ENCODE measurements around the gene NCBP3.

Gene NCBP3

DNA sequence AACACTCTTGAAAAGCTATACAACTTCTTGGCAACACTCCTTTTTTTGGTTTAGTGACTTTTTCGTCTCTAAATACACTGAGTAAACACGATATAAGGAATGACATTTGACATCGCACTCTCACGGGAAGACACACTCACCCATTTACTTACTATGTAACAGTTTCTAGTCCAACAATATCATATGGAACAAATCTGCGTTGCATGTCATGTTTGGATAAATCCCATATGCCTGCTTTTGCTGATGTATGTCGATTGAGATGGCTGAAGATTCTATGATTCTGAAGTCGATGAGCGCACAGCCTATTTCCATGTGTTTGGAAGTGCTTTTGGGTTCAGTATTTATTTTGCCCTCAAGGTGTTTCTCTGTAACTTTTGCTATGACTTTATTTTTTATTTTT lies 63.3 kb downstream of the NCBP3 start:
- no peaks in the 10 kb centered on the region for H3K9me3 Mint-ChIP-seq
- DNase-seq (no peak), ATAC-seq (no peak)
- no peak overlapping the region for H3K27ac Mint-ChIP-seq
- H3K27me3 Mint-ChIP-seq, result peaks cover 9% of the 10 kb centered on the region
- no peak overlapping the region for H3K4me3 Mint-ChIP-seq
- peaks cover 8% of the 10 kb centered on the region for H3K4me1 Mint-ChIP-seq
- no peaks in the 10 kb centered on the region for H3K36me3 Mint-ChIP-seq (ENCODE audit: low read depth)

- H3K36me3 Mint-ChIP-seq (ENCODE audit: low read depth), result no peaks in the 10 kb centered on the region
- DNase-seq, result no peak
- no peak overlapping the region for H3K27ac Mint-ChIP-seq
- H3K27me3 Mint-ChIP-seq, result peaks cover 9% of the 10 kb centered on the region
- no peaks in the 10 kb centered on the region for H3K9me3 Mint-ChIP-seq
- no peak overlapping the region for H3K4me3 Mint-ChIP-seq
- no peak for ATAC-seq
- peaks cover 2% of the 10 kb centered on the region for H3K4me1 Mint-ChIP-seq
Observed at GRCh38 chr17:3780986-3781385, 65.1 kb downstream of the NCBP3 start.

- H3K4me3 Mint-ChIP-seq, result no peak overlapping the region
- H3K9me3 Mint-ChIP-seq, result no peaks in the 10 kb centered on the region
- no peak overlapping the region for H3K27ac Mint-ChIP-seq
- DNase-seq, result no peak
- ATAC-seq, result no peak
- peaks cover 3% of the 10 kb centered on the region for H3K27me3 Mint-ChIP-seq
- no peaks in the 10 kb centered on the region for H3K4me1 Mint-ChIP-seq
- no peaks in the 10 kb centered on the region for H3K36me3 Mint-ChIP-seq (ENCODE audit: low read depth)
Observed at GRCh38 chr17:3777366-3778120, 68.5 kb downstream of the NCBP3 start.

DNA sequence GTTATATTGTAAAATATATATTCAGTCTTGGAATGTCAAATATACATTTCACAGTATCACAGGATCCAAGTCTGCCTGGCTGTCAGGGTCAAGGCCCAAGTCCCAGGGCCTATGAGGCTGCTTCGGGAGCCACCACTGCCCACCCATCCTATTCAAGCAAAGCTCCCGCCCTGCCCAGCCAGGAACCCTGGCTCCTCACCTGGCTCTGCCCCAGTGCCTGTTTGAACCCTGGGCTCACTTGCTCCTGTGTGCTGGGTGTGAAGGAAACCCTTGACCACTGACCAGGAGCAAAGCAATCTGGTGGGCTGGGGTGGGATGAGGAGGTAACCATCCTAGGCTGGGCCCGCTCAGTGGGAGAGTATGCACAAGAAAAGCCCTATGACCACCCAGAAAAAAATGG lies 72.1 kb downstream of the NCBP3 start:
- H3K4me1 Mint-ChIP-seq, result peaks cover 31% of the 10 kb centered on the region
- H3K9me3 Mint-ChIP-seq, result no peaks in the 10 kb centered on the region
- H3K36me3 Mint-ChIP-seq (ENCODE audit: low read depth), result no peaks in the 10 kb centered on the region
- no peak overlapping the region for H3K4me3 Mint-ChIP-seq
- no peak for ATAC-seq
- H3K27ac Mint-ChIP-seq, result no peak overlapping the region
- DNase-seq, result no peak
- peaks cover 10% of the 10 kb centered on the region for H3K27me3 Mint-ChIP-seq

- no peak for ATAC-seq
- no peak for DNase-seq
- Mint-ChIP-seq H3K4me1 (peaks cover 35% of the 10 kb centered on the region), H3K9me3 (no peaks in the 10 kb centered on the region), H3K27ac (no peak overlapping the region), H3K27me3 (peaks cover 13% of the 10 kb centered on the region), H3K36me3 (ENCODE audit: low read depth) (peaks cover under 1% of the 10 kb centered on the region), H3K4me3 (no peak overlapping the region)
Observed at GRCh38 chr17:3773511-3773910, 72.5 kb downstream of the NCBP3 start.

DNA sequence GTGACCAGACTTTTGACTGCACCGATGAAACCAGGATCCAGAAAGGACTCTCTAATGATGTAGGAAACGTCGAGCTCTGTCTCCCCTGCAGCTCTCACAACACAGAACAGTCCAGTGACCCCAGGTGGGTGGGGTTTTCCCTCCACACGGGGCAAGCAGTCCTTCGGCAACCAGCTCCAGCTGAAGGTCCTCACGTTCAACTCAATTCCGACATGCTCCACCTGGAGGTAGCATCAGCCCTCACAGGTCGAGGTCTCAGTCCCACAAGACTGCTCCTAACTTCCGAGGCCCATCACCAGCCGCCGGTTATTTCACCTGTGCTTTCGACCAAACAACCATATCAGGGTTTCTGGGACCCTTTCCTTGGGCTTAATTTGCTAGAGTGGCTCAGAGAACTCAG lies 73.3 kb downstream of the NCBP3 start:
- Mint-ChIP-seq H3K9me3 (no peaks in the 10 kb centered on the region), H3K27ac (no peak overlapping the region), H3K4me1 (peaks cover 41% of the 10 kb centered on the region), H3K4me3 (no peak overlapping the region), H3K27me3 (peaks cover 16% of the 10 kb centered on the region), H3K36me3 (ENCODE audit: low read depth) (peaks cover 2% of the 10 kb centered on the region)
- ATAC-seq (no peak), DNase-seq (no peak)

DNA sequence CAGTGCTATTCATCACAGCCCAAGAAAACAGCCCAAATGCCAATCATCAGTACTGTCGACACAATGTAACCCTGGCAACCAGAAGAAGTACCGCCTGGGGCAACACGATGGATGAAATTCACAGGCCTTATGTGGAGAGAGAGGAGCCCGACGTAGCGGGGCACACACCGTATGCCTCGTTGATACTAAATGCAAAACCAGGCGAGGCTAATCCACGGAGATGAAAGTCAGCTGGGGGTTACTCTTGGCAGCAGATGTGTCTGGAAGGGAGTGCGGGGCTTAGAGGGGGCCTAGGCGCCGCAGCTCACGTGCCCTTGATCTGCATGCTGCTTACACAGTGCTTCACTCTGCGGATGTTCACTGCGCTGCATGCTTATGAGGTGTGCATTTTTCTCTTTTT lies 74.9 kb downstream of the NCBP3 start:
- Mint-ChIP-seq H3K9me3 (no peaks in the 10 kb centered on the region), H3K27ac (no peak overlapping the region), H3K4me3 (no peak overlapping the region), H3K4me1 (peaks cover 53% of the 10 kb centered on the region), H3K27me3 (peaks cover 20% of the 10 kb centered on the region), H3K36me3 (ENCODE audit: low read depth) (peaks cover 2% of the 10 kb centered on the region)
- no peak for DNase-seq
- peak; percentile 58 for ATAC-seq

DNA sequence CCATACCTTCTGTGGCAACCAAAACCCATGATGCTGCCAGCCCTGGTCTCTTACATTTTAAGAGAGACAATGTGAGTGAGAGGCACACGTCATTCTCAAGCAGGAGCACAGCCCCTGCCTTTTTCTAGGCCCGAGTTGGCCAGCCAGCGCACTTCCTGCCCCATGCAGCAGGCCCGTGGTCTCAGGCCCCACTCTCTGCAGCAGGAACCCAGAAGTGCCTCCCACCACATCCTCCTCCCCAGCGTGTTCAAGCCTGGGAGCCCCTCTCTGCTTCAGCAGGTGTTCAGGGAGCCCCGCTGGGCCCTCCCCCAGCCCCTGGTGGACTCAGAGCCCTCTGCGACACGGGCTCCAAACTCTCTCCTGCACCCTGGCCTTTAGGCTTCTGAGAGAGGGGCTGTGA lies 75.6 kb downstream of the NCBP3 start:
- Mint-ChIP-seq H3K9me3 (no peaks in the 10 kb centered on the region), H3K36me3 (ENCODE audit: low read depth) (peaks cover 2% of the 10 kb centered on the region), H3K4me1 (peaks cover 60% of the 10 kb centered on the region), H3K27ac (no peak overlapping the region), H3K27me3 (peaks cover 21% of the 10 kb centered on the region), H3K4me3 (no peak overlapping the region)
- peak; percentile 46 for DNase-seq
- ATAC-seq, result peak; percentile 26

DNA sequence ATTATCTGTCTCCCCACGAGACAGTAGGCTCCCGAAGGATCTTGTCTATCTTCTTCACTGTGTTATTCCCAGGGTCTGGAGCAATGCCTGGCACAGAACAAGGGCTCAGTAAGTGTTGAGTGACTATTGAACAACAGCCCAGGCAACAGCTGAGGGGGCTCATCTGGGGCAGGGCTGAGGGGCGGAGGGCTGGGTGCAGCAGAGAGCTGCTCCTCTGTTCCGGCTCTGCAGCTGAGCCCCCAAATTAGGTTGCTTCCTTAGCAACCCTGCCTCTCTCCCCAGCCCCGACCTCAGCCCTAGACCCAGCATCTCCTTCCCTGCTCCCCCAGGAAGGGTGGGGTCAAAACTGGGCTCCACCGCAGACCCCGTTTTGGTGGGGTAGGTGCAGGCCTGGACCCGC lies 77.3 kb downstream of the NCBP3 start:
- DNase-seq (no peak), ATAC-seq (no peak)
- Mint-ChIP-seq H3K27ac (no peak overlapping the region), H3K36me3 (ENCODE audit: low read depth) (peaks cover 2% of the 10 kb centered on the region), H3K9me3 (no peaks in the 10 kb centered on the region), H3K27me3 (peaks cover 25% of the 10 kb centered on the region), H3K4me1 (peaks cover 77% of the 10 kb centered on the region), H3K4me3 (no peak overlapping the region)

DNA sequence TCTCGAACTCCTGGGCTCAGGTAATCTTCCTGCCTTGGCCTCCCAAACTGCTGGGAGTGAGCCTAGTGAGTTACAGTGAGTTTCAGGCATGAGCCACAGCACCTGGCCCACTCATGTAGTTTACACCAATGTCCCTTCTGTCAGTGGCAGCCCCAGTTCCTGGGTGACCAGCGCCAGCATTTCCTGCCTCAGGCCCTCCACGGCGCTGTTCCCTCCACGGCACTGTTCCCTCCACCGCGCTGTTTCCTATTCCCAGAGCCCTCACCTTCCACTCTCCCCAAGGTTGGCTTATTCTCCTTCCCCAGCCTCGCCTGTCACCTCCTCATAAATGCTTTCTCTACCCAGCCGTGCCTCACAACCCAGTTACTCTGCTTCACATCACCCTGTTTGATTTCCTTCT lies 77.7 kb downstream of the NCBP3 start:
- DNase-seq (no peak), ATAC-seq (no peak)
- Mint-ChIP-seq H3K27me3 (peaks cover 25% of the 10 kb centered on the region), H3K4me3 (no peak overlapping the region), H3K36me3 (ENCODE audit: low read depth) (peaks cover 2% of the 10 kb centered on the region), H3K4me1 (peaks cover 81% of the 10 kb centered on the region), H3K9me3 (no peaks in the 10 kb centered on the region), H3K27ac (no peak overlapping the region)

- H3K4me3 Mint-ChIP-seq, result no peak overlapping the region
- H3K4me1 Mint-ChIP-seq, result peaks cover 89% of the 10 kb centered on the region
- H3K9me3 Mint-ChIP-seq, result no peaks in the 10 kb centered on the region
- ATAC-seq (no peak), DNase-seq (no peak)
- peaks cover 2% of the 10 kb centered on the region for H3K36me3 Mint-ChIP-seq (ENCODE audit: low read depth)
- no peak overlapping the region for H3K27ac Mint-ChIP-seq
- H3K27me3 Mint-ChIP-seq, result peaks cover 19% of the 10 kb centered on the region
Observed at GRCh38 chr17:3766779-3767178, 79.3 kb downstream of the NCBP3 start.

DNA sequence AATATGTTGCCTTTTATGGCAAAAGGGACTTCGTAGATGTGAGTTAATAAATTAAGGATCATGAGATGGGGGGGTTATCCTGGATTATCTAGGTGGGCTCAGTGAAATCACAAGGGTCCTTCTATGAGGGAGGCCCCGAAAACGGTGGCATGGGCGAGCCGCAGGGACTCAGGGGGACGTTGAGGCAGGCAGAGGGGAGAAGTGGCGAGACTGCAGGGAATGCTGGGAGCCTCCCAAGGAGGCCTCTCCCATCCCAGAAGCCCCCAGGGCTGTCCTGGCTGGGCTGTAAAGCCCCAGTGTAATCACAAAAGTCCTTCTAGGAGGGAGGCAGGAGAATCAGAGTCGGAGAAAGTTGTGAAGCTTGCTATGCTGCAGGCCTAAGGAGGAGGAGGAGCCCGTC lies 80.1 kb downstream of the NCBP3 start:
- Mint-ChIP-seq H3K9me3 (no peaks in the 10 kb centered on the region), H3K27ac (peak overlapping the region; percentile 76), H3K4me3 (no peak overlapping the region), H3K27me3 (peaks cover 21% of the 10 kb centered on the region), H3K4me1 (peaks cover 81% of the 10 kb centered on the region), H3K36me3 (ENCODE audit: low read depth) (peaks cover 2% of the 10 kb centered on the region)
- ATAC-seq, result no peak
- no peak for DNase-seq

DNA sequence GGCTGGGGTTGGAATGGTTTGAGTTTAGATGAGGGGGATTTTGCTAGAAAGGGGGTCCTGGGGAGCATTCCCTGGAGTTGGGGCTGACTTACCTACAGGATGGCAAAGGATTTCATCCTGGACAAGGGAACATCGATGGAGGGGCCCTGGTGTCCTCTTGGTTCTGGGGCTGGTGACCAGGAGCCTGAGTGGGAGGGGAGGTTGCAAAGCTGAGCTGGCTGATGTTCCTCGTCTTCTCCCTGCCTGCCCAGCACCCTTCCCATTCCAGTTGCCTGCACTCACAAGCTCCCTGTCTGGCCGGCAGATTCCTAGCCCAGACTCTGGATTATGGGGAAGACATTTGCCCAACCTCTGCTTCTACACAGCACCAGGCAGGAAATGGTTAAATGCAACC lies 82.3 kb downstream of the NCBP3 start:
- H3K9me3 Mint-ChIP-seq, result peaks cover 11% of the 10 kb centered on the region
- no peak for ATAC-seq
- peaks cover 62% of the 10 kb centered on the region for H3K4me1 Mint-ChIP-seq
- H3K27ac Mint-ChIP-seq, result peak overlapping the region; percentile 76
- H3K36me3 Mint-ChIP-seq (ENCODE audit: low read depth), result peaks cover 15% of the 10 kb centered on the region
- H3K27me3 Mint-ChIP-seq, result peaks cover 22% of the 10 kb centered on the region
- no peak for DNase-seq
- H3K4me3 Mint-ChIP-seq, result peak overlapping the region; percentile 60

DNA sequence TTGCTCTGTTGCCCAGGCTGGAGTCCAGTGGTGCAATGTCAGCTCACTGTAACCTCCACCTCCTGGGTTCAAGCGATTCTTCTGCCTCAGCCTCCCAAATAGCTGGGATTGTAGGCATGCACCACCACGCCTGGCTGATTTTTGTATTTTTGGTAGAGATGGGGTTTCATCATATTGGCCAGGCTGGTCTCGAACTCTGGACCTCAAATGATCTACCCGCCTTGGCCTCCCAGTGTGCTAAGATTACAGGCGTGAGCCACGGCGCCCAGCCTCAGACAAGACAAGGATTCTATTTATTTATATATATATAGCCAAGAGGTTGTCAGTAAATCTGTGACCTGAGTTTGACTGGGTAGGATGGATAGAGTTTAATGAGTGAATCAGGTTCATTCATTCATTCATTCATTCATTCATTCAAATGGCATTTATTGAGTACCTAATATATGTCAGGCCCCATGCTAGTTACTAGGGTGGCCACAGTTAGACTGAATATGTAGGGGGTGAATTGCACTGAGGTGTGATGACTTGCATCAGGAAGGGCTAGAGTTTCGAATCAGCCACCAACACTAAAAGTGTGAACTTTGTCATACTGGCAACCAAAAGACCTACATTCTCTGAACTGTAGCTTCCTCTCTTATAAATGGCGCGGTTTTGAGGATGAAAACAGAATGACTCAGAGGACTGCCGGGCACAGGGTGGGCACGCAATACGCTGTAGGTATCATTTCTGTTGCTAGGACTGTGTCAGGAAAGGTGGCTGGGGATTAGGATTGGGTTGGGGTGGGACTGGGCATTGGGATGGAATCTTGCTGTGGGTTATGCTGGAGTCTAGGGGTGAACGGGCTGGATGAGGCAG lies 82.9 kb downstream of the NCBP3 start:
- Mint-ChIP-seq H3K36me3 (ENCODE audit: low read depth) (peaks cover 13% of the 10 kb centered on the region), H3K27me3 (peaks cover 17% of the 10 kb centered on the region), H3K4me1 (peaks cover 55% of the 10 kb centered on the region), H3K4me3 (peak overlapping the region; percentile 60), H3K27ac (peak overlapping the region; percentile 76), H3K9me3 (peaks cover 11% of the 10 kb centered on the region)
- DNase-seq (peak; percentile 56), ATAC-seq (peak; percentile 73)

- peaks cover 13% of the 10 kb centered on the region for H3K36me3 Mint-ChIP-seq (ENCODE audit: low read depth)
- H3K9me3 Mint-ChIP-seq, result peaks cover 11% of the 10 kb centered on the region
- no peak for DNase-seq
- H3K4me1 Mint-ChIP-seq, result peaks cover 49% of the 10 kb centered on the region
- ATAC-seq, result no peak
- H3K4me3 Mint-ChIP-seq, result no peak overlapping the region
- H3K27ac Mint-ChIP-seq, result no peak overlapping the region
- peaks cover 17% of the 10 kb centered on the region for H3K27me3 Mint-ChIP-seq
Observed at GRCh38 chr17:3761918-3762380, 84.1 kb downstream of the NCBP3 start.
